Endodermal cell (in vitro differentiated cells): ENCODE data around the gene COL6A3. TPM values are rescaled to one million over a fixed set of nuclear protein-coding genes. Genes with fewer than 3 reads are reported as not detected.

ENCODE experiments used
- DNase-seq: peaks from one replicate; pipeline ENCODE4 v3.0.0-alpha.2; 2017
- H3K27ac ChIP-seq: 2 replicates; pipeline ENCODE4 v1.5.1; 2013; ENCODE audit warnings: mild to moderate bottlenecking, low read depth, low read length, moderate library complexity
- H3K27me3 ChIP-seq: 2 replicates; pipeline ENCODE4 v1.6.1; 2013; ENCODE audit warnings: mild to moderate bottlenecking, low read length, moderate library complexity; ENCODE audit not compliant: insufficient read depth, control insufficient read depth, poor library complexity, severe bottlenecking
- H3K36me3 ChIP-seq: 2 replicates; pipeline ENCODE4 v1.7.0; 2013; ENCODE audit warnings: mild to moderate bottlenecking, low read length, moderate library complexity; ENCODE audit not compliant: control insufficient read depth, insufficient read depth
- H3K4me1 ChIP-seq: one replicate; pipeline ENCODE4 v1.7.0; 2013; ENCODE audit warnings: low read length; ENCODE audit not compliant: control insufficient read depth, insufficient read depth
- H3K4me3 ChIP-seq: 2 replicates; pipeline ENCODE4 v1.5.1; 2013; ENCODE audit warnings: mild to moderate bottlenecking, low read length, moderate library complexity
- H3K9ac ChIP-seq: 2 replicates; pipeline ENCODE4 v1.6.1; 2013; ENCODE audit warnings: mild to moderate bottlenecking, low read length, moderate library complexity; ENCODE audit not compliant: poor library complexity, severe bottlenecking; ENCODE audit errors: extremely low read depth
- H3K9me3 ChIP-seq: 2 replicates; pipeline ENCODE4 v1.6.1; 2013; ENCODE audit warnings: mild to moderate bottlenecking, low read length, moderate library complexity; ENCODE audit not compliant: control insufficient read depth
- H3K27ac Mint-ChIP-seq: 2 replicates; pipeline ENCODE4 v1.8.0; 2020; ENCODE audit warnings: mixed read lengths
- H3K27me3 Mint-ChIP-seq: 2 replicates; pipeline ENCODE4 v1.8.0; 2021; ENCODE audit warnings: mild to moderate bottlenecking, mixed read lengths; ENCODE audit not compliant: insufficient read depth
- H3K36me3 Mint-ChIP-seq: 2 replicates; pipeline ENCODE4 v1.8.0; 2020; ENCODE audit warnings: low read depth, mixed read lengths
- H3K4me1 Mint-ChIP-seq: 2 replicates; pipeline ENCODE4 v1.8.0; 2020; ENCODE audit warnings: mixed read lengths
- H3K4me3 Mint-ChIP-seq: 2 replicates; pipeline ENCODE4 v1.8.0; 2020; ENCODE audit warnings: mild to moderate bottlenecking, moderate library complexity, mixed read lengths
- H3K9me3 Mint-ChIP-seq: 2 replicates; pipeline ENCODE4 v1.8.0; 2020; ENCODE audit warnings: mild to moderate bottlenecking, mixed read lengths
- WGBS, 2 experiments: methylation state at CpG; one replicate each; pipeline versions ENCODE4 v1.1.5 to v1.1.7; 2013; ENCODE audit warnings: missing lambda C conversion rate in 2 of 2, mixed read lengths in 1 of 2; ENCODE audit not compliant: insufficient coverage in 1 of 2, insufficient read length in 1 of 2; 5-methylcytosine and 5-hydroxymethylcytosine counted together
- total RNA-seq, 2 donors: library from RNA; stranded (reverse); fragmentation: NEBNext Ultra II Directional in 1 of 2; extraction: Animal tissue kit (Norgen Biotek cat#: 25700) in 1 of 2; gene quantifications; 2 replicates in 1 of 2; 3 replicates in 1 of 2; pipeline ENCODE4 v1.2.1, GENCODE V29; 2021
- TF ChIP-seq, protein P1 (sequence below): fragments of 200-600 bp; sonication (generic); conservative IDR thresholded peaks from 2 replicates; pipeline ENCODE4 v1.5.0; 2021; ENCODE audit warnings: antibody characterized with exemption, mild to moderate bottlenecking

COL6A3 gene
- total RNA-seq, 2 donors from 2014 or later: 0.40 to 1.2 TPM

DNA sequence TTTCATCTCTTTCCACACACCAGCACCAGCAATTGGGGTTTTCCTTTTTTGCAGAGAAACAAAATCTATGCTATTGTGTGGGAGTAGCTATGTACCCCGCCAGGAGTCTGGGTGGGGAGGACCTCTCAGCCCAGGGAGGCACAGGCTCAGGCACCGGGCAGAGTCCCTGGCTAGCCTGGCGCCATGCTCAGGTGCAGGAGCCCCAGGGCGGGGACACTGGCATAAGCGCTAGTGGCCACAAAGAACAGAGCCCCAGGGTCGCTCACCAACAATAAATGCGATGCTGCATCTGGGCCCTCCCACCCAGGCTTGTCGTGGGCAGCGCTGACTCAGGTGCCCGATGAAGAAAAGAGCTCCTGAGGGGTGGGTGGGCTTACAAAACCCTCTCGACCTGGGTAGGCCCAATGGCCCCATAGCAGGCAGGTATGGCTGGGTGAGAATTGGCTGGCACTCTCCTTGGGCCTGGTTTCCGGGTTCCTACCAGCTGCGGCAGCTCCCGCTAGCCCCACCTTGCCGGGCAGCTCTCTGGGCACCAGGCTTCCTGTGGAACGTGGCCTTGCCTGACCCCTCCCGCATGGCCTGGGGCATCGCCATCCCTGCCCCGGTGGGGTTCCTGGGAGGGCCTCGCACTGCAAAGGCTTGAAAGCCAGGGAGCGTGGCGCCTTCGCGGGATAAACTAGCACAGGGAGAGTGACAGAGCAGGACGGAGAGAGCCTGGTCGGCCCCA is 31.8 kb upstream of the COL6A3 start:
- no peak overlapping the region for H3K27ac Mint-ChIP-seq
- Histone ChIP-seq H3K4me3 (no peak overlapping the region), H3K9ac (no peak overlapping the region), H3K4me1 (no peaks in the 10 kb centered on the region), H3K27me3 (no peaks in the 10 kb centered on the region), H3K36me3 (no peaks in the 10 kb centered on the region), H3K27ac (no peak overlapping the region), H3K9me3 (no peaks in the 10 kb centered on the region)
- H3K27me3 Mint-ChIP-seq: peaks cover 15% of the 10 kb centered on the region
- no peak overlapping the region for H3K4me3 Mint-ChIP-seq
- H3K36me3 Mint-ChIP-seq: no peaks in the 10 kb centered on the region
- no peak for DNase-seq
- 92 to 100% methylated on average over 9 to 26 of the region's 26 CpGs for WGBS, 2 experiments
- H3K9me3 Mint-ChIP-seq: no peaks in the 10 kb centered on the region
- TF ChIP-seq, protein P1, sequence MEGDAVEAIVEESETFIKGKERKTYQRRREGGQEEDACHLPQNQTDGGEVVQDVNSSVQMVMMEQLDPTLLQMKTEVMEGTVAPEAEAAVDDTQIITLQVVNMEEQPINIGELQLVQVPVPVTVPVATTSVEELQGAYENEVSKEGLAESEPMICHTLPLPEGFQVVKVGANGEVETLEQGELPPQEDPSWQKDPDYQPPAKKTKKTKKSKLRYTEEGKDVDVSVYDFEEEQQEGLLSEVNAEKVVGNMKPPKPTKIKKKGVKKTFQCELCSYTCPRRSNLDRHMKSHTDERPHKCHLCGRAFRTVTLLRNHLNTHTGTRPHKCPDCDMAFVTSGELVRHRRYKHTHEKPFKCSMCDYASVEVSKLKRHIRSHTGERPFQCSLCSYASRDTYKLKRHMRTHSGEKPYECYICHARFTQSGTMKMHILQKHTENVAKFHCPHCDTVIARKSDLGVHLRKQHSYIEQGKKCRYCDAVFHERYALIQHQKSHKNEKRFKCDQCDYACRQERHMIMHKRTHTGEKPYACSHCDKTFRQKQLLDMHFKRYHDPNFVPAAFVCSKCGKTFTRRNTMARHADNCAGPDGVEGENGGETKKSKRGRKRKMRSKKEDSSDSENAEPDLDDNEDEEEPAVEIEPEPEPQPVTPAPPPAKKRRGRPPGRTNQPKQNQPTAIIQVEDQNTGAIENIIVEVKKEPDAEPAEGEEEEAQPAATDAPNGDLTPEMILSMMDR: no peak
- no peaks in the 10 kb centered on the region for H3K4me1 Mint-ChIP-seq

DNA sequence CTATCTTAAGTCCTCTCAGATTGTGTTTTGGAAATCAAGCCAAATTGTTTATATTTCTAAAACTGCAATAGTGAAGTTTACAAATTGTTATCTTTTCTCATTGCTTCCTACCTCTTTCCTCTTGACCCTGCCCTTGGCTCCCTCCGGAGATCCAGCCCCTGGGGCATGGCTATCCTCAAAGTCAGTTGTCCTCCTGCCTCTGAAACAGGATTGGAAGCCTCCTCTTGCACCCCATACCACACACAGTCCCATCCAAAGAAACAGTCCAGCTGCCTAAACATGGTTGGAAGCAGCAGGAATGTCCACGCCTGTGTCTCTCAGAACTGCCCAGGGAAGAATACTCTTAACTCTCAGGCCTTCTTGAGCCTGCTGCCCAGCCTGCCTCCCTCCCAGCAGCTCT is 30.1 kb upstream of the COL6A3 start:
- DNase-seq: peak; percentile 6
- Histone ChIP-seq H3K4me1 (no peaks in the 10 kb centered on the region), H3K9ac (no peak overlapping the region), H3K9me3 (no peaks in the 10 kb centered on the region), H3K27me3 (no peaks in the 10 kb centered on the region), H3K27ac (no peak overlapping the region), H3K36me3 (no peaks in the 10 kb centered on the region), H3K4me3 (no peak overlapping the region)
- TF ChIP-seq, protein P1: no peak
- 96 to 100% methylated on average over 1 to 2 of the region's 2 CpGs for WGBS, 2 experiments
- Mint-ChIP-seq H3K36me3 (no peaks in the 10 kb centered on the region), H3K27ac (no peak overlapping the region), H3K4me1 (no peaks in the 10 kb centered on the region), H3K27me3 (peaks cover 21% of the 10 kb centered on the region), H3K9me3 (no peaks in the 10 kb centered on the region), H3K4me3 (no peak overlapping the region)

DNA sequence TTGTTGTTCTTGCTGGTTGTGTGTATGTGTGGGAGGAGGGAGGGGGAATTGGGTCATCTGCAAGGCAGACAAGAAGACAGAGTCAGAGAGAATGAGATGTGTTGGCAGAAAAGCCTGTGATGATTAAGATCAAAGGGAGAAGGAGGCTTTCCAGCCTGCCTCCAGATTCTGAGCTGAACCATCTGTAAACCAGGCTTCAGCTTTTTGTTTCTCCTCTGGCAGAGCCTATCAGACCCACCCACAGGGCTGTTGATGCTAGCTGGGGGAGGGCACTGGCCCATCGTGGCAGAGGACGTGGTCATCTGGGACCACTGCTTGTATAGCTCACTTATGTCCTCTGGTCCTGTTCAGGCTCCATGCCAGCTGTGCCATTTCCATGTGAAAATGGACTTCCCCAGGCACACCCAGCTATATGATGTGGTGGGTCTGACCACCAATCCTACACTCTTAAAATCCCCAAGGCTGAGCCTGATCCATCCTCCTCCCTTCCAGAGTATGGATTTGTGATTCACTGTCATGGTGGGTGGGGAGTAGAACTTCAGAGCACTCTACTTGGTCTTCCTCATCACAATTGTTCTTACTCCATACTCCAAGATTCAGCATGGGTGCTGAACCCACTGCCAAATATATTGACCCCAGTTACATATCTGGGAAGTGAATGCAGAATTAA is 27.8 kb upstream of the COL6A3 start:
- no peaks in the 10 kb centered on the region for H3K27me3 ChIP-seq
- no peak overlapping the region for H3K27ac Mint-ChIP-seq

More for the DNA sequence above, 27.8 kb upstream of the COL6A3 start:
- Histone ChIP-seq H3K9ac (no peak overlapping the region), H3K27ac (no peak overlapping the region), H3K9me3 (no peaks in the 10 kb centered on the region), H3K4me3 (no peak overlapping the region), H3K4me1 (no peaks in the 10 kb centered on the region), H3K36me3 (no peaks in the 10 kb centered on the region)
- no peak for DNase-seq
- no peaks in the 10 kb centered on the region for H3K9me3 Mint-ChIP-seq
- TF ChIP-seq, protein P1: no peak
- H3K27me3 Mint-ChIP-seq: peaks cover 21% of the 10 kb centered on the region
- H3K4me3 Mint-ChIP-seq: no peak overlapping the region
- 93% methylated on average over 2 of the region's 2 CpGs; no CpG with 5 or more reads in 1 of the 2 experiments for WGBS, 2 experiments
- peaks cover 11% of the 10 kb centered on the region for H3K4me1 Mint-ChIP-seq
- H3K36me3 Mint-ChIP-seq: no peaks in the 10 kb centered on the region
